GM18499 (cell line): ENCODE results near the gene PTPRG.

Source experiments
- ATAC-seq: cut with Tn5 transposase; IDR thresholded peaks from one replicate; pipeline ENCODE4 v1.9.1; 2021; ENCODE audit warnings: moderate number of reproducible peaks; ENCODE audit not compliant: insufficient read depth, unreplicated experiment

Gene PTPRG

GRCh38 chr3:61646851-61647525, 85.6 kb downstream of the PTPRG start:
- no peak for ATAC-seq

GRCh38 chr3:61648481-61648880, 87.1 kb downstream of the PTPRG start:
- no peak for ATAC-seq

GRCh38 chr3:61649381-61650170, 88.2 kb downstream of the PTPRG start:
- ATAC-seq, result no peak

- no peak for ATAC-seq
Measured at GRCh38 chr3:61650276-61650675, 88.9 kb downstream of the PTPRG start.

GRCh38 chr3:61650719-61651410, 89.5 kb downstream of the PTPRG start:
- ATAC-seq, result no peak

- no peak for ATAC-seq
Measured at GRCh38 chr3:61657689-61658088, 96.3 kb downstream of the PTPRG start.

GRCh38 chr3:61662861-61663260, 101.5 kb downstream of the PTPRG start:
- ATAC-seq, result no peak

GRCh38 chr3:61663356-61664104, 102.2 kb downstream of the PTPRG start:
- ATAC-seq, result no peak

- ATAC-seq, result no peak
Measured at GRCh38 chr3:61664105-61664482, 102.7 kb downstream of the PTPRG start.

GRCh38 chr3:61665121-61665520, 103.8 kb downstream of the PTPRG start:
- ATAC-seq, result no peak

GRCh38 chr3:61665987-61666386, 104.6 kb downstream of the PTPRG start:
- no peak for ATAC-seq

GRCh38 chr3:61666615-61667330, 105.4 kb downstream of the PTPRG start:
- ATAC-seq, result no peak

GRCh38 chr3:61667383-61667782, 106.0 kb downstream of the PTPRG start:
- no peak for ATAC-seq

GRCh38 chr3:61667814-61668213, 106.4 kb downstream of the PTPRG start:
- no peak for ATAC-seq

- ATAC-seq, result no peak
Measured at GRCh38 chr3:61668317-61668864, 107.0 kb downstream of the PTPRG start.

GRCh38 chr3:61669203-61669602, 107.8 kb downstream of the PTPRG start:
- ATAC-seq, result no peak

- no peak for ATAC-seq
Measured at GRCh38 chr3:61669668-61670299, 108.4 kb downstream of the PTPRG start.

- ATAC-seq, result no peak
Measured at GRCh38 chr3:61673651-61674050, 112.3 kb downstream of the PTPRG start.

GRCh38 chr3:61674596-61674995, 113.2 kb downstream of the PTPRG start:
- no peak for ATAC-seq
